ENCODE measurements around the gene TEX264. TPM values are rescaled to one million over a fixed set of nuclear protein-coding genes. Genes with fewer than 3 reads are reported as not detected.
A peak's percentile ranks its signal among the peaks of the same experiment; 100 is the strongest.

The TEX264 gene
- total and polyA plus RNA-seq, 2 of the 13 experiments (the other 11 are each of a cell fraction or from before 2014, with no cell fraction given) = 35.2 to 52.1 TPM

- Histone ChIP-seq H3K79me2 (ENCODE audit: insufficient read depth, low read length) (no peaks in the 10 kb centered on the region), H3K27ac (ENCODE audit: extremely low read length, insufficient read depth, low read length) (no peak overlapping the region), H3K27me3 (ENCODE audit: control insufficient read depth in 1 of 2, insufficient read depth in 2 of 2, low read length in 2 of 2) (peaks cover 2 to 15% of the 10 kb centered on the region in 2 experiments; a peak in 4 of 5 replicates), H3K4me2 (ENCODE audit: low read depth, low read length) (no peak overlapping the region), H3K9ac (ENCODE audit: insufficient read depth, low read depth, low read length) (no peak overlapping the region), H4K20me1 (ENCODE audit: insufficient read depth, low read length) (0 out of 2 replicates have a peak, but pooled peaks cover 5% of the 10 kb centered on the region), H2AFZ (ENCODE audit: low read length) (no peak overlapping the region), H3K9me3 (ENCODE audit: low read length) (no peaks in the 10 kb centered on the region), H3K4me3 (replicated peaks in 1 of 3; ENCODE audit: insufficient read depth in 1 of 3, low read depth in 2 of 3, low read length in 3 of 3) (no peak overlapping the region), H3K4me1 (ENCODE audit: insufficient read depth, low read length) (peaks cover 28% of the 10 kb centered on the region), H3K36me3 (replicated peaks in 1 of 2; ENCODE audit: control insufficient read depth in 1 of 2, insufficient read depth in 2 of 2, low read length in 2 of 2) (no peaks in the 10 kb centered on the region)
- ChIA-PET CTCF (ENCODE audit: low intra/inter-chr PET ratio, low total read pairs) (no interaction called here), POLR2A (no interaction called here)
- WGBS (ENCODE audit: low lambda C conversion rate) = 0% methylated on average over 1 of the region's 1 CpG
- no peak for DNase-seq (ENCODE audit: low spot score)
- intact Hi-C loops (cut with micrococcal nuclease; ENCODE audit: unreplicated experiment) (no loop called here), in situ Hi-C loops (cut with HindIII; ENCODE audit: extremely low pct_ligation_motif_present, low pct_unique_long_range_greater_than_20kb) (loop anchor here (5.0 kb wide), 1 partner anchor 85 kb away; no protein-coding TSS in a partner anchor)
- no peak for TF ChIP-seq MED8 (CRISPR knock-in tag; IDR thresholded peaks at IDR 0.05; ENCODE audit: insufficient replicate concordance)
- no peak for TF ChIP-seq SALL2 (CRISPR knock-in tag; IDR thresholded peaks at IDR 0.05)
- TF ChIP-seq RCOR2 (CRISPR knock-in tag; IDR thresholded peaks at IDR 0.05) = no peak
- TF ChIP-seq ZNF816 (CRISPR knock-in tag; IDR thresholded peaks at IDR 0.05; ENCODE audit: borderline replicate concordance) = no peak
- TF ChIP-seq TCF7 (IDR thresholded peaks at IDR 0.05; ENCODE audit: low read depth) = 0 out of 2 replicates have a peak, but pooled peaks have one; percentile 43
- no peak for TF ChIP-seq KDM5B (CRISPR knock-in tag; IDR thresholded peaks at IDR 0.05; ENCODE audit: borderline replicate concordance)
- no peak for TF ChIP-seq ZNF572 (CRISPR knock-in tag; IDR thresholded peaks at IDR 0.05)
- no peak for TF ChIP-seq BCLAF1 (IDR thresholded peaks at IDR 0.05)
- TF ChIP-seq ZZZ3 (CRISPR knock-in tag; IDR thresholded peaks at IDR 0.05; ENCODE audit: borderline replicate concordance) = no peak
- 0 out of 2 replicates have a peak, but pooled peaks have one; percentile 20 for TF ChIP-seq HNF4A (CRISPR knock-in tag; IDR thresholded peaks at IDR 0.05)
- TF ChIP-seq ZFP90 (CRISPR knock-in tag; IDR thresholded peaks at IDR 0.05; ENCODE audit: borderline replicate concordance) = no peak
- peak; percentile 12 for ATAC-seq
- no TSS peak for BruUV-seq (replicated peaks)
- FAIRE-seq = no peak
These were observed 41.0 kb downstream of the TEX264 start for GRCh38 chr3:51712038-51712420.
